Thoracic aorta (tissue), 2 donors: ENCODE results near the gene KCTD20. TPM values are rescaled to one million over a fixed set of nuclear protein-coding genes. Genes with fewer than 3 reads are reported as not detected.
"Not testable (repeated sequence)": the region's sequence is repeated elsewhere in the genome, so short reads cannot be mapped to it uniquely, and the experiment has no call there.

Experiments
- ATAC-seq: fragments of 150-250 bp; one replicate; pipeline ENCODE4 v1.8.0; 2017; ENCODE audit warnings: low read depth; ENCODE audit not compliant: insufficient number of reproducible peaks, low FRiP score
- DNase-seq: peaks from one replicate; pipeline ENCODE4 v3.0.0-alpha.2; 2020; ENCODE audit warnings: low spot score
- H3K27ac ChIP-seq, 2 donors: fragments of 200-600 bp; sonication (generic); 1 replicate in 1 of 2; 2 replicates in 1 of 2; pipeline ENCODE4 v1.5.1; 2016; ENCODE audit warnings: mild to moderate bottlenecking in 2 of 2, moderate library complexity in 2 of 2
- H3K27me3 ChIP-seq: fragments of 200-600 bp; sonication (generic); replicated peaks from 2 replicates; pipeline ENCODE4 v1.6.0; 2016; ENCODE audit warnings: mild to moderate bottlenecking; ENCODE audit not compliant: insufficient read depth
- H3K36me3 ChIP-seq: fragments of 200-600 bp; sonication (generic); one replicate; pipeline ENCODE4 v1.5.1; 2016
- H3K4me1 ChIP-seq, 2 donors: fragments of 200-600 bp; sonication (generic); 1 replicate in 1 of 2; 2 replicates in 1 of 2; pipeline versions ENCODE4 v1.5.1 to v1.6.0; 2016; ENCODE audit warnings: low read depth in 2 of 2, mild to moderate bottlenecking in 1 of 2; ENCODE audit not compliant: control insufficient read depth in 1 of 2
- H3K4me3 ChIP-seq: fragments of 200-600 bp; sonication (generic); 2 replicates; pipeline ENCODE4 v1.5.1; 2016; ENCODE audit warnings: mild to moderate bottlenecking
- H3K9me3 ChIP-seq: fragments of 200-600 bp; sonication (generic); 2 replicates; pipeline ENCODE4 v1.5.1; 2016
- CTCF ChIP-seq: fragments of 200-600 bp; sonication (generic); IDR thresholded peaks from one replicate; pipeline ENCODE4 v1.5.1; 2019; ENCODE audit warnings: antibody characterized with exemption
- total RNA-seq, 2 donors: library from RNA; depleted of rRNA; stranded (reverse); fragments of >200 nt; gene quantifications; one replicate each; pipeline versions ENCODE4 v1.1.0 to v1.2.3, GENCODE V29; 2016

KCTD20 gene
- total RNA-seq, result 10 to 100 TPM; 63.5 to 72.0 TPM

GRCh38 chr6:36442671-36443470, at the start of gene KCTD20, which contains the start of gene PXT1:
Gene KCTD20 (plus strand): TSS chr6:36443000. CDS start chr6:36470098, 27,098 bp downstream.
Gene PXT1 (minus strand): TSS chr6:36442854. CDS start chr6:36426082, 16,772 bp downstream.
- Histone ChIP-seq H3K27ac (peak within 1 kb of the TSS; percentile 84 to 87), H3K4me1 (peaks cover 28 to 43% of the 10 kb centered on the region in 2 donors), H3K27me3 (no peaks in the 10 kb centered on the region), H3K4me3 (peak within 1 kb of the TSS; percentile 84), H3K9me3 (no peaks in the 10 kb centered on the region), H3K36me3 (no peaks in the 10 kb centered on the region)
- peak; percentile 64 for ATAC-seq
- no peak for TF ChIP-seq CTCF
- DNase-seq, result peak; percentile 47

GRCh38 chr6:36399970-36400369, 42.8 kb upstream of the KCTD20 start:
- TF ChIP-seq CTCF, result no peak
- ATAC-seq, result no peak
- no peak overlapping the region for H3K4me3 ChIP-seq
- no peak for DNase-seq
- no peak overlapping the region for H3K27ac ChIP-seq
- H3K9me3 ChIP-seq, result no peaks in the 10 kb centered on the region
- H3K36me3 ChIP-seq, result no peaks in the 10 kb centered on the region
- no peaks in the 10 kb centered on the region for H3K4me1 ChIP-seq
- H3K27me3 ChIP-seq, result no peaks in the 10 kb centered on the region

- no peaks in the 10 kb centered on the region for H3K36me3 ChIP-seq
- TF ChIP-seq CTCF, result no peak
- ATAC-seq, result no peak
- no peak overlapping the region for H3K4me3 ChIP-seq
- no peak overlapping the region for H3K27ac ChIP-seq
- H3K9me3 ChIP-seq, result no peaks in the 10 kb centered on the region
- H3K27me3 ChIP-seq, result no peaks in the 10 kb centered on the region
- DNase-seq, result no peak
- H3K4me1 ChIP-seq, result no peaks in the 10 kb centered on the region
Observed at GRCh38 chr6:36402481-36402880, 40.3 kb upstream of the KCTD20 start.

GRCh38 chr6:36404164-36404563, 38.6 kb upstream of the KCTD20 start:
- H3K27ac ChIP-seq, result no peak overlapping the region
- no peak for DNase-seq
- no peaks in the 10 kb centered on the region for H3K36me3 ChIP-seq
- H3K4me1 ChIP-seq, result no peaks in the 10 kb centered on the region
- no peak for TF ChIP-seq CTCF
- no peaks in the 10 kb centered on the region for H3K27me3 ChIP-seq
- H3K9me3 ChIP-seq, result no peaks in the 10 kb centered on the region
- no peak overlapping the region for H3K4me3 ChIP-seq
- ATAC-seq, result no peak

GRCh38 chr6:36409718-36410117, 33.1 kb upstream of the KCTD20 start:
- H3K4me3 ChIP-seq, H3K4me1 ChIP-seq, DNase-seq, H3K36me3 ChIP-seq, H3K27ac ChIP-seq, H3K27me3 ChIP-seq, ATAC-seq, H3K9me3 ChIP-seq: not testable (repeated sequence)
